HG02642 (cell line): ENCODE data around the gene BEND7.
"Not testable (repeated sequence)": the region's sequence is repeated elsewhere in the genome, so short reads cannot be mapped to it uniquely, and the experiment has no call there.

Source experiments
- ATAC-seq: cut with Tn5 transposase; IDR thresholded peaks from one replicate; pipeline ENCODE4 v1.9.1; 2021; ENCODE audit warnings: mild to moderate bottlenecking; ENCODE audit not compliant: unreplicated experiment, poor library complexity

BEND7 gene

GRCh38 chr10:13425397-13425796 is 103.4 kb downstream of the BEND7 start:
- ATAC-seq, result no peak

GRCh38 chr10:13422800-13423199 is 106.0 kb downstream of the BEND7 start:
- no peak for ATAC-seq

- no peak for ATAC-seq
Measured at GRCh38 chr10:13421382-13421917, 107.4 kb downstream of the BEND7 start.

- ATAC-seq, result no peak
Measured at GRCh38 chr10:13420532-13421307, 108.1 kb downstream of the BEND7 start.

- ATAC-seq, result no peak
Measured at GRCh38 chr10:13417459-13418126, 111.2 kb downstream of the BEND7 start.

- no peak for ATAC-seq
Measured at GRCh38 chr10:13416760-13417159, 112.1 kb downstream of the BEND7 start.

GRCh38 chr10:13414855-13415254 is 114.0 kb downstream of the BEND7 start:
- no peak for ATAC-seq

GRCh38 chr10:13414137-13414536 is 114.7 kb downstream of the BEND7 start:
- no peak for ATAC-seq

- no peak for ATAC-seq
Measured at GRCh38 chr10:13412894-13413293, 115.9 kb downstream of the BEND7 start.

GRCh38 chr10:13404791-13405190 is 124.0 kb downstream of the BEND7 start:
- no peak for ATAC-seq

GRCh38 chr10:13404305-13404759 is 124.5 kb downstream of the BEND7 start:
- no peak for ATAC-seq

- not testable (repeated sequence) for ATAC-seq
Measured at GRCh38 chr10:13403426-13403825, 125.4 kb downstream of the BEND7 start.

- ATAC-seq, result no peak
Measured at GRCh38 chr10:13402021-13402420, 126.8 kb downstream of the BEND7 start.

GRCh38 chr10:13401142-13401541 is 127.7 kb downstream of the BEND7 start:
- ATAC-seq, result no peak

- no peak for ATAC-seq
Measured at GRCh38 chr10:13400196-13400965, 128.4 kb downstream of the BEND7 start.

- ATAC-seq, result no peak
Measured at GRCh38 chr10:13399752-13400151, 129.1 kb downstream of the BEND7 start.

- ATAC-seq, result no peak
Measured at GRCh38 chr10:13399236-13399635, 129.6 kb downstream of the BEND7 start.

- no peak for ATAC-seq
Measured at GRCh38 chr10:13397052-13397451, 131.8 kb downstream of the BEND7 start.

- no peak for ATAC-seq
Measured at GRCh38 chr10:13396369-13396768, 132.4 kb downstream of the BEND7 start.

GRCh38 chr10:13395540-13395939 is 133.3 kb downstream of the BEND7 start:
- no peak for ATAC-seq

- ATAC-seq, result no peak
Measured at GRCh38 chr10:13393640-13394039, 135.2 kb downstream of the BEND7 start.
